Activated naive CD4-positive, alpha-beta T cell treated with anti-CD3 and anti-CD28 coated beads for 36 hours (primary cell): ENCODE measurements around the gene MED27. TPM values are rescaled to one million over a fixed set of nuclear protein-coding genes. Genes with fewer than 3 reads are reported as not detected.

Experiments used
- CTCF ChIA-PET: fragments of 350-600 bp; sonication (Branson Sonifier 250); formaldehyde crosslinking; loops from one replicate; lab custom pipeline; 2021; ENCODE audit warnings: antibody characterized with exemption; lab: Charles Lee
- DNase-seq: peaks from one replicate; pipeline ENCODE4 v3.0.0-alpha.2; 2020
- H3K27ac Mint-ChIP-seq: one replicate; pipeline ENCODE4 v1.8.0; 2021; ENCODE audit warnings: mild to moderate bottlenecking, mixed read lengths
- H3K27me3 Mint-ChIP-seq: one replicate; pipeline ENCODE4 v1.8.0; 2021; ENCODE audit warnings: low read depth, mixed read lengths
- H3K36me3 Mint-ChIP-seq: one replicate; pipeline ENCODE4 v1.8.0; 2021; ENCODE audit warnings: low read depth, mixed read lengths
- H3K4me1 Mint-ChIP-seq: one replicate; pipeline ENCODE4 v1.8.0; 2021; ENCODE audit warnings: low read depth, mixed read lengths
- H3K4me3 Mint-ChIP-seq: one replicate; pipeline ENCODE4 v1.8.0; 2021; ENCODE audit warnings: mild to moderate bottlenecking, moderate library complexity, mixed read lengths
- H3K9me3 Mint-ChIP-seq: one replicate; pipeline ENCODE4 v1.8.0; 2021; ENCODE audit warnings: mixed read lengths
- intact Hi-C: fragments of 100-400 bp; cut with micrococcal nuclease; formaldehyde crosslinking; loops from one replicate; pipeline ENCODE4 v1.15.1; 2023
- total RNA-seq, 2 experiments: library from RNA; stranded (reverse); gene quantifications; one replicate each; pipeline ENCODE4 v1.2.3, GENCODE V29; 2021

MED27 gene
- total RNA-seq, 2 experiments from 2014 or later: 27.7 to 31.3 TPM

- intact Hi-C loops: no loop called here
- DNase-seq: no peak
- CTCF ChIA-PET: interaction anchor here (0.6 kb wide), 1 partner anchor 143 kb away, joined by 5 read pairs; no protein-coding TSS in a partner anchor
- H3K9me3 Mint-ChIP-seq: no peaks in the 10 kb centered on the region
- no peak overlapping the region for H3K27ac Mint-ChIP-seq
- no peak overlapping the region for H3K4me3 Mint-ChIP-seq
- no peaks in the 10 kb centered on the region for H3K27me3 Mint-ChIP-seq
- H3K4me1 Mint-ChIP-seq: no peaks in the 10 kb centered on the region
- H3K36me3 Mint-ChIP-seq: peaks cover 20% of the 10 kb centered on the region
Measured at GRCh38 chr9:131960311-131960710, 119.4 kb downstream of the MED27 start.

DNA sequence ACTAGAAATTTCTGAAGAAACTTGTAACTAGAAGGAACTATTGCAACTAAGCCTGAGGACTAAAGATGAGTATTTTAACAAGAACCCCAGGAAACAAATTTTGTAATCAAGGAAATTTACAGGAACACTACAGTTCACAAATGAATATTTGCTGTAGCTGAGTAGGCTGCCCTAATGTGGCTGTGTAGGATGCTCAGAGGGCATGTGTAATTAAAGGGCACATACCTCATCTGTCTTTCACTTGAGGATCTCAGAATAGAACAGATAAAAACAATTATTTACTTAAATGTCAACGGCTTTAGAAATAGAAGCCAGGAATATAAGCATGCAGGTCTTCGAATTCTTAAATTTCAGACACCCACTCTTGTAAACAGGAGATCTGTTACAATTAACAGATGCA lies 119.8 kb downstream of the MED27 start:
- H3K27me3 Mint-ChIP-seq: no peaks in the 10 kb centered on the region
- CTCF ChIA-PET: no interaction called here

DNA sequence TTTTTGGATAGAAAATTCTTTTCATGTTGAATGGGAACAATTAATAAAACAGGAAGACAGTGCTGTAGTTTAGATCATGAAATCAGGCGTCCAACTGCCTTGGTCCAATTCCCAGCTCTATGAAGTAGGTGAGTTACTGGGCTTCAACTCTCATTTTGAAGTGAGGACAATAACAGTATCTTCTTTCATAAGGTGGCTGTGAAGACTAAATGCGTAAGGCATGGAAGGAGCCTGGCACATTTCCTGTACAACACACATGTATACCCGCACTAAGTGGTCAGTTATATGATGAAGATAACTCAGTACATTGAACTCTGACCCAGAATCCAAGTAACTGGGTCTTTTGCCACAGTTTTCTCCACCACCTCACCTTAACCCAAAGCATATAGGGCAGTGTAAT lies 120.6 kb downstream of the MED27 start:
- Mint-ChIP-seq H3K9me3 (no peaks in the 10 kb centered on the region), H3K27ac (no peak overlapping the region), H3K4me3 (no peak overlapping the region), H3K36me3 (peaks cover 14% of the 10 kb centered on the region), H3K4me1 (no peaks in the 10 kb centered on the region), H3K27me3 (no peaks in the 10 kb centered on the region)
- CTCF ChIA-PET: no interaction called here
- no peak for DNase-seq
- intact Hi-C loops: no loop called here

More for the DNA sequence above, 119.8 kb downstream of the MED27 start:
- Mint-ChIP-seq H3K4me1 (no peaks in the 10 kb centered on the region), H3K27ac (no peak overlapping the region), H3K9me3 (no peaks in the 10 kb centered on the region), H3K36me3 (peaks cover 18% of the 10 kb centered on the region), H3K4me3 (no peak overlapping the region)
- intact Hi-C loops: no loop called here
- DNase-seq: no peak

GRCh38 chr9:131954299-131954698 lies 125.4 kb downstream of the MED27 start:
- Mint-ChIP-seq H3K4me1 (no peaks in the 10 kb centered on the region), H3K27me3 (no peaks in the 10 kb centered on the region), H3K27ac (no peak overlapping the region), H3K4me3 (no peak overlapping the region), H3K36me3 (peaks cover 6% of the 10 kb centered on the region), H3K9me3 (no peaks in the 10 kb centered on the region)
- intact Hi-C loops: loop anchor here (2.0 kb wide), 1 partner anchor 191 kb away; no protein-coding TSS in a partner anchor
- CTCF ChIA-PET: no interaction called here
- DNase-seq: peak; percentile 10

DNA sequence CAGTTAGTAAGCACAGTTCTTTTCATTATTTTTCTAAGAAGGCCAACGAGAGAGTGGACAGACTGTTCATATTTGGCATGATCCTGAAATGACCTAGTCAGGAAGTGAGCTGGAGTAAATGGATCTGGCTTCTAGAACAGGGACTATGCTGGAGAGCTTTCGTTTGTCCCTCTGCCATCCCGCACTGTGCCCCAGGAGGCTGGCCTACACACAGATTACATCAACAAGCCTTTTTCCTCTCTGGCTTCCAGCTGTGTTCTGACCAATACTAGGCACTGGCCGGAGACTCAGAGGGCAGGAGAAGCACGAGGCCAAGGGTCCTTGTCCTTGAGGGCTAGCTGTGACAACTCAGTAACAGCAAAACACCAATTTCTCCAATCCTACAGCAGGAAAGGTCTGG lies 127.8 kb downstream of the MED27 start:
- H3K9me3 Mint-ChIP-seq: no peaks in the 10 kb centered on the region
- CTCF ChIA-PET: no interaction called here
- H3K36me3 Mint-ChIP-seq: peaks cover 6% of the 10 kb centered on the region
- no peaks in the 10 kb centered on the region for H3K4me1 Mint-ChIP-seq
- H3K27ac Mint-ChIP-seq: no peak overlapping the region
- no peak overlapping the region for H3K4me3 Mint-ChIP-seq
- no peak for DNase-seq
- H3K27me3 Mint-ChIP-seq: no peaks in the 10 kb centered on the region
- intact Hi-C loops: no loop called here

GRCh38 chr9:131951155-131951554 lies 128.5 kb downstream of the MED27 start:
- CTCF ChIA-PET: interaction anchor here (1.0 kb wide), 1 partner anchor 302 kb away, joined by 3 read pairs; no protein-coding TSS in a partner anchor
- Mint-ChIP-seq H3K27me3 (no peaks in the 10 kb centered on the region), H3K4me3 (no peak overlapping the region), H3K27ac (no peak overlapping the region), H3K36me3 (peaks cover 3% of the 10 kb centered on the region), H3K4me1 (no peaks in the 10 kb centered on the region), H3K9me3 (no peaks in the 10 kb centered on the region)
- DNase-seq: no peak
- intact Hi-C loops: no loop called here

- no peak overlapping the region for H3K4me3 Mint-ChIP-seq
- H3K27ac Mint-ChIP-seq: no peak overlapping the region
- intact Hi-C loops: no loop called here
- no peaks in the 10 kb centered on the region for H3K27me3 Mint-ChIP-seq
- H3K36me3 Mint-ChIP-seq: no peaks in the 10 kb centered on the region
- H3K4me1 Mint-ChIP-seq: no peaks in the 10 kb centered on the region
- DNase-seq: no peak
- CTCF ChIA-PET: interaction anchor here (1.0 kb wide), 1 partner anchor 302 kb away, joined by 3 read pairs; no protein-coding TSS in a partner anchor
- H3K9me3 Mint-ChIP-seq: no peaks in the 10 kb centered on the region
Measured at GRCh38 chr9:131950487-131950886, 129.2 kb downstream of the MED27 start.

- Mint-ChIP-seq H3K36me3 (no peaks in the 10 kb centered on the region), H3K4me3 (no peak overlapping the region), H3K27ac (no peak overlapping the region), H3K9me3 (no peaks in the 10 kb centered on the region), H3K4me1 (no peaks in the 10 kb centered on the region), H3K27me3 (no peaks in the 10 kb centered on the region)
- DNase-seq: no peak
- intact Hi-C loops: no loop called here
- CTCF ChIA-PET: no interaction called here
Measured at GRCh38 chr9:131946180-131946579, 133.5 kb downstream of the MED27 start.

DNA sequence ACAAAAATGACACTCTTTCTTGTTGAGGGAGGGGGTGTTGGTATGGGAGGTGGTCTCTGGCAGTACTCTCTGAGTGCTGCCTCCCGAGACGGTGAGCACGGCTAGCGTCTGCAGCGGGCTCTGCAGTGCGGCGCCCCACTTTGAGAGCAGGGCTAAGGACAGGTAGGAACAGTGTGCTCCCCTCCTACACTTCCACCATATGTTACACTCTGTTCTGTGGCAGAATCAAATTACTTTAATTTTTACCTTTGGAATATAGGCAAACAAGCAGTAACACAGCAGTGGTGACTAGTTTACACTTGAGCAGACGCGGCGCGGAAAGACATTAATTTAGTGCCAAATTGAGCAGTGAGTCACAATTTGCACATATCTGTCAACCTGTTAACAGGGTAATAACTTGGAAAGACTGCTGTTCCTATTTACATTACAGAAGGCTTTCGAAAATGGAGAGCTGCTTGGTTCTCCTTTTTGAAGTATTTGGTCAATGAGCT lies 136.3 kb downstream of the MED27 start:
- CTCF ChIA-PET: no interaction called here
- Mint-ChIP-seq H3K9me3 (no peaks in the 10 kb centered on the region), H3K27me3 (no peaks in the 10 kb centered on the region), H3K4me3 (no peak overlapping the region), H3K36me3 (peaks cover 4% of the 10 kb centered on the region), H3K27ac (no peak overlapping the region), H3K4me1 (no peaks in the 10 kb centered on the region)
- intact Hi-C loops: no loop called here
- no peak for DNase-seq

DNA sequence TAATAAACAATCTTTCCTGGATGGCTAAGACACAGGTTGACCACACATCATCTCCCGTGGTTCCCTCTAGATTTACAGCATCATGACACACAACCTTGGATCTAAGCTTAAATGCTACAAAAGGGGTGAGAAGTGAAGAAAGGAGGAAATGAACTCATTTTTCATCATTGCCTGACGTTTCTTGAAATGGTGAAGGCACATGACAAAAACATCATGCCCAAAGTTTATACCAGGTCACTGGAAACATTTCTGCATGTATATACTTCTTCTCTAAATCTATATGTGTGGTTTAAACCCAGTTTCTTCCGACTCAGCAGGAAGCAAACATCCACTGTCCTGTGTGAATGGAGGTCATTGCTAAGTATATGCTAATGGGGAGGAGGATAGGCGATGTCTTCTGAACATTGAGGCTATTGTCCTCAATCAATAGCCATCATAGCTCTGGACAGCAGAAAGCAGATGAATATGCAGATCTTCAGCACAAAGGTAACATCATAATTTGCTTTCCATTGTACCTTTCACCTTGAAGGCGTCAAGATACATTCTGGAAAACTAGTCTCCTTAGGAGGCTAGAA lies 137.4 kb downstream of the MED27 start:
- H3K4me3 Mint-ChIP-seq: no peak overlapping the region
- intact Hi-C loops: no loop called here
- CTCF ChIA-PET: no interaction called here
- DNase-seq: no peak
- H3K27ac Mint-ChIP-seq: no peak overlapping the region
- H3K36me3 Mint-ChIP-seq: peaks cover 15% of the 10 kb centered on the region
- H3K4me1 Mint-ChIP-seq: no peaks in the 10 kb centered on the region
- H3K9me3 Mint-ChIP-seq: no peaks in the 10 kb centered on the region
- H3K27me3 Mint-ChIP-seq: no peaks in the 10 kb centered on the region

GRCh38 chr9:131937451-131937850 lies 142.2 kb downstream of the MED27 start:
- peaks cover 30% of the 10 kb centered on the region for H3K36me3 Mint-ChIP-seq
- intact Hi-C loops: no loop called here
- H3K27me3 Mint-ChIP-seq: no peaks in the 10 kb centered on the region
- H3K9me3 Mint-ChIP-seq: no peaks in the 10 kb centered on the region
- H3K27ac Mint-ChIP-seq: no peak overlapping the region
- no peak overlapping the region for H3K4me3 Mint-ChIP-seq
- CTCF ChIA-PET: interaction anchor here (0.6 kb wide), 1 partner anchor 774 kb away, joined by 4 read pairs; no protein-coding TSS in a partner anchor
- no peak for DNase-seq
- no peaks in the 10 kb centered on the region for H3K4me1 Mint-ChIP-seq

DNA sequence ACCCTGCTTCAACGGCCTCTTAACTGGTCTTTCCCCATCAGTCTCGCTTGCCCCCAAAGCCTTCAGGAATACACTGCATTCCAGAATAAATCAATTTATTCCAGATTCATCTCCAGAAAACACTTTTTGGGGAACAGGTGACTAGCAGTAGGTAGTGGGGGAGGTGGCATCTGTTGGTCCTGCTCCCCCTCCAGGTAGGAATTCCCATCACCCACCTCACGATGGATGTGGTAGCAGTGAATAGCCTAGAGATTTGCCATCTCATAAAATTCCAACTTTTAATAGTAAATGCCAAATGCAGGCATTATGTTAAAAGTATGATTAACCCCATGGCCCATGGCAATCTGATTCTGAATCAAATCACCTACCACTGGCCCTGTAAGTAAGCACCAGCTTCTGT lies 142.7 kb downstream of the MED27 start:
- Mint-ChIP-seq H3K27me3 (no peaks in the 10 kb centered on the region), H3K36me3 (peaks cover 30% of the 10 kb centered on the region), H3K27ac (no peak overlapping the region), H3K9me3 (no peaks in the 10 kb centered on the region), H3K4me3 (no peak overlapping the region), H3K4me1 (no peaks in the 10 kb centered on the region)
- intact Hi-C loops: no loop called here
- CTCF ChIA-PET: no interaction called here
- DNase-seq: no peak

GRCh38 chr9:131934673-131935072 lies 145.0 kb downstream of the MED27 start:
- Mint-ChIP-seq H3K27ac (no peak overlapping the region), H3K9me3 (no peaks in the 10 kb centered on the region), H3K4me1 (no peaks in the 10 kb centered on the region), H3K36me3 (peaks cover 34% of the 10 kb centered on the region), H3K27me3 (no peaks in the 10 kb centered on the region), H3K4me3 (no peak overlapping the region)
- intact Hi-C loops: no loop called here
- CTCF ChIA-PET: no interaction called here
- no peak for DNase-seq
